Breast epithelium (tissue), 3 donors: ENCODE data around the gene PVALEF.

Experiments
- POLR2A ChIP-seq: fragments of 450-650 bp; IDR thresholded peaks from one replicate; pipeline ENCODE4 v1.6.1; 2016; ENCODE audit warnings: antibody characterized with exemption, mild to moderate bottlenecking, moderate library complexity
- POLR2AphosphoS5 ChIP-seq, 3 donors: sonication (generic); formaldehyde crosslinking; IDR thresholded peaks; one replicate each; pipeline ENCODE4 v1.6.1; 2017; ENCODE audit warnings: antibody characterized with exemption in 3 of 3
- TF ChIP-seq, protein P1 (sequence below), 3 donors: fragments of 450-650 bp; IDR thresholded peaks; one replicate each; pipeline ENCODE4 v1.5.1; 2016 to 2017; ENCODE audit warnings: antibody characterized with exemption in 3 of 3, mild to moderate bottlenecking in 3 of 3, moderate library complexity in 3 of 3

DNA sequence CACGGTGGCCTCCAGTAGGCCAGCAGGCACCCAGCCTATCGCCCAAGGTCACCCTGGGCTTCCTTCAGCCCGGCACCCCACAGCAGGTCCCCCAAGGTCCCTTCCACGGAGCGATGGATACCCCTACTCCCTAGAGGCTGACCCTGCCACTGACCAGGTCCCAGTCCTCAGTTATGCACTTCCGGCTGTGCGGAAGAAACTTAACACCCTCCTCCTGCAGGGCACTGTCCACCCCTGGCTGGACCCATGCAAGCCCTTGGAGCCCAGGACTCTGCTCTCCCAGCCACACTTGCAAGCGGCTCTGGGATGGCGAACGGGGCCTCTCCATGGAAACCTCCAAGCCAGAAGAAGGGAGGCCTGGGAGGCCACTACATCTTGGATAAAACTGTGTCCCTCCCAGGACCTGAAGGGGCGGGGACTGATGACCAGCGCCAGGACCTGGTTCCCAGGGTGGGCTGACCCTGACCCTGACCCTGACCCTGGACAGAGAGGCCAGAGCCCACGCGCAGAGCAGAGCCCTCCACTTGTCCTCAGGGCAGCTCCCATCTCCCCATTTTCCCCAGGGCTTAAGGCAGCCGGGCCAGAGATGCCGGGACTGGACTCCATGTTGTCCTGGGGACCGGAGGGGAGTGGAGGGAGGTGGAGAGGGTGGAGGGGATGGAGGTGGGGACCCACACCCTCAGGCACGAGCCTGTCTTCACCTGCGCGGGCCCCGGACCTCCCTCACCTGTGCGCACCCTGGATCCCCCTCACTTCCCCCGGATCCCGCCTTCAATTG lies 56.7 kb downstream of the PVALEF start:
- TF ChIP-seq POLR2A (no peak), POLR2AphosphoS5 (IDR thresholded peaks at IDR 0.05) (no peak)
- TF ChIP-seq, protein P1, sequence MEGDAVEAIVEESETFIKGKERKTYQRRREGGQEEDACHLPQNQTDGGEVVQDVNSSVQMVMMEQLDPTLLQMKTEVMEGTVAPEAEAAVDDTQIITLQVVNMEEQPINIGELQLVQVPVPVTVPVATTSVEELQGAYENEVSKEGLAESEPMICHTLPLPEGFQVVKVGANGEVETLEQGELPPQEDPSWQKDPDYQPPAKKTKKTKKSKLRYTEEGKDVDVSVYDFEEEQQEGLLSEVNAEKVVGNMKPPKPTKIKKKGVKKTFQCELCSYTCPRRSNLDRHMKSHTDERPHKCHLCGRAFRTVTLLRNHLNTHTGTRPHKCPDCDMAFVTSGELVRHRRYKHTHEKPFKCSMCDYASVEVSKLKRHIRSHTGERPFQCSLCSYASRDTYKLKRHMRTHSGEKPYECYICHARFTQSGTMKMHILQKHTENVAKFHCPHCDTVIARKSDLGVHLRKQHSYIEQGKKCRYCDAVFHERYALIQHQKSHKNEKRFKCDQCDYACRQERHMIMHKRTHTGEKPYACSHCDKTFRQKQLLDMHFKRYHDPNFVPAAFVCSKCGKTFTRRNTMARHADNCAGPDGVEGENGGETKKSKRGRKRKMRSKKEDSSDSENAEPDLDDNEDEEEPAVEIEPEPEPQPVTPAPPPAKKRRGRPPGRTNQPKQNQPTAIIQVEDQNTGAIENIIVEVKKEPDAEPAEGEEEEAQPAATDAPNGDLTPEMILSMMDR (IDR thresholded peaks at IDR 0.05), result no peak
